ENCODE measurements around the gene ABCA9. TPM values are rescaled to one million over a fixed set of nuclear protein-coding genes. Genes with fewer than 3 reads are reported as not detected.

ABCA9 gene
- total and polyA plus RNA-seq, 2 of the 13 experiments (the other 11 are each of a cell fraction or from before 2014, with no cell fraction given): 0.04 TPM; not detected in 1

GRCh38 chr17:68924793-68925720 is 135.7 kb downstream of the ABCA9 start:
- in situ Hi-C loops (cut with HindIII; ENCODE audit: extremely low pct_ligation_motif_present, low pct_unique_long_range_greater_than_20kb): no loop called here
- Histone ChIP-seq H3K4me2 (ENCODE audit: low read depth, low read length) (no peak overlapping the region), H3K4me1 (ENCODE audit: insufficient read depth, low read length) (no peaks in the 10 kb centered on the region), H3K9ac (ENCODE audit: insufficient read depth, low read depth, low read length) (no peak overlapping the region), H3K27me3 (ENCODE audit: control insufficient read depth in 1 of 2, insufficient read depth in 2 of 2, low read length in 2 of 2) (no peaks in the 10 kb centered on the region), H3K27ac (ENCODE audit: extremely low read length, insufficient read depth, low read length) (no peak overlapping the region), H3K36me3 (replicated peaks in 1 of 2; ENCODE audit: control insufficient read depth in 1 of 2, insufficient read depth in 2 of 2, low read length in 2 of 2) (no peaks in the 10 kb centered on the region), H3K79me2 (ENCODE audit: insufficient read depth, low read length) (no peaks in the 10 kb centered on the region), H2AFZ (ENCODE audit: low read length) (peak overlapping the region; percentile 60), H3K9me3 (ENCODE audit: low read length) (no peaks in the 10 kb centered on the region), H4K20me1 (ENCODE audit: insufficient read depth, low read length) (no peaks in the 10 kb centered on the region), H3K4me3 (replicated peaks in 1 of 3; ENCODE audit: insufficient read depth in 1 of 3, low read depth in 2 of 3, low read length in 3 of 3) (no peak overlapping the region)
- intact Hi-C loops (cut with micrococcal nuclease; ENCODE audit: unreplicated experiment): no loop called here
- ATAC-seq (no peak), DNase-seq (ENCODE audit: low spot score) (no peak), FAIRE-seq (no peak)
- 58% methylated on average over 9 of the region's 9 CpGs for WGBS (ENCODE audit: low lambda C conversion rate)
- no TSS peak for BruUV-seq (replicated peaks)
- TF ChIP-seq SOX13 (IDR thresholded peaks at IDR 0.05) (no peak), SOX13 (CRISPR knock-in tag; conservative IDR thresholded peaks at IDR 0.05 in 1 of 2, IDR thresholded peaks at IDR 0.05 in 1 of 2) (no peak), ATF2 (CRISPR knock-in tag; IDR thresholded peaks at IDR 0.05) (no peak), ATF1 (CRISPR knock-in tag; IDR thresholded peaks at IDR 0.05) (no peak), ZNF33B (CRISPR knock-in tag; IDR thresholded peaks at IDR 0.05) (no peak)
- CTCF ChIA-PET (ENCODE audit: low intra/inter-chr PET ratio, low total read pairs): no interaction called here
- POLR2A ChIA-PET: no interaction called here

Small RNA genes lying within 50 kb of the gene (microRNA-seq; reads per million reads assigned to microRNA genes)
- not detected for gene MIR4524A
- not detected for gene MIR4524B

Small RNA genes lying within 50 kb of the gene (small RNA-seq; reads per million reads assigned to genes)
- 0 reads per million in 3 experiments for gene MIR4524B (ENCODE audit: insufficient read depth in 2 of 3, insufficient read length in 3 of 3, low read depth in 2 of 3, low replicate concordance in 1 of 3)

Other genes with a start within 250 kb of the ABCA9 start
- gene ABCA8, start 105.5 kb downstream of the ABCA9 start, total RNA-seq (2016; rRNA removed; fragmentation: Illumina TruSeq; extraction: Trizol): 0.18 TPM in 1 of 2 replicates, not detected in the other
- gene ABCA8, start 105.5 kb downstream of the ABCA9 start, polyA plus RNA-seq (2011; rRNA removed): 0.05 and 0.07 TPM in 2 replicates
- gene ABCA6, start 81.0 kb upstream of the ABCA9 start, total RNA-seq (2016; rRNA removed; fragmentation: Illumina TruSeq; extraction: Trizol): 0.11 TPM in 1 of 2 replicates, not detected in the other
- gene ABCA6, start 81.0 kb upstream of the ABCA9 start, polyA plus RNA-seq (2011; rRNA removed): 0.05 and 0.17 TPM in 2 replicates
- gene ABCA10, start 167.9 kb upstream of the ABCA9 start, total RNA-seq (2016; rRNA removed; fragmentation: Illumina TruSeq; extraction: Trizol): 0.02 TPM in 1 of 2 replicates, not detected in the other
- gene ABCA10, start 167.9 kb upstream of the ABCA9 start, polyA plus RNA-seq (2011; rRNA removed): 0.08 and 0.12 TPM in 2 replicates